Measurements from ENCODE around the gene RTP5. TPM values are rescaled to one million over a fixed set of nuclear protein-coding genes. Genes with fewer than 3 reads are reported as not detected.

Gene RTP5
- total and polyA plus RNA-seq, 2 of the 8 experiments (the other 6 are each of a cell fraction or from before 2014, with no cell fraction given): not detected

DNA sequence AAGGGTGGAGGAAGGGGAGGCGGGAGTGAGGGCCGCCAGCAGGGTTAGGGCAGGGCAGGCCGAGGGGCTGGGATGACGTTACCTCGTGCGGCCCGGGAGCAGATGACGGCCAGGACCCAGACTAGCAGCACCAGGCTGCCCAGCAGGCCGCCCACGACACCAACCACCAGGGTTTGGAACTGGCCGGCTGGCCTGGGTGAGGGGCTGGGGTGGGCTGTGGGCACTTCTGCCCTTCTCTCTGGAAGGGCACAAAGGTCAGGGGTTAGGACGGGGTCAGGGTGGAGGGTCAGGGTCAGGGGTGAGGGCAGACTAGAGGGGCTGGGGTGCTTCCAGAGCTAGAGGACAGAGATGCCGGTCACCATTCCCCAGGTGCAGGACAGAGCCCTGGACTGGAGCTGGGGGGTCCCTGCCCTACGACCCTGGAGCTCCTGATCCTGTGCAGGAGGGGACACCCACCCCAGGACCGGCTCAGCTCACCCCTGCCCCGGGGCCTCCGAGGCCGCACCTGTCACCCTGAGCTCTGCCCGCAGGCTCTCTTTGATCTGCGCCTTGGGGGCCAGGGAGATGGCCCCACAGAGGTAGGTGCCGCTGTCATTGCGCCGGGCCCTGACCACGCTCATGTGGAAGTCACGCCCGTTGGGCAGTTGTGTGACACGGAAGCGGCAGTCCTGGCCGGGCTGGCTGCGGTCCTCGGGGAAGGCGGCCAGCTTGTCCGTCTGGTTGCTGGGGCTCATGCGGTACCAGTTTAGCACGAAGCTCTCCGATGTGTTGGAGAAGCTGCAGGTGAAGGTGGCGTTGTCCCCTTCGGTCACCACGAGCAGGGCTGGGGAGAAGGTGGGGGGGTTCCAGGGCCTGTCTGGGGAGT, 17.2 kb upstream of the RTP5 start:
- Histone ChIP-seq H3K9ac (replicated peaks in 1 of 4; ENCODE audit: extremely low read depth in 1 of 4, low read depth in 3 of 4, low read length in 3 of 4) (no peak overlapping the region), H3K4me1 (replicated peaks in 1 of 4; ENCODE audit: control insufficient read depth in 3 of 4, insufficient read depth in 4 of 4, low read length in 3 of 4) (no peaks in the 10 kb centered on the region), H2BK20ac (ENCODE audit: low read length) (no peak overlapping the region), H3K27ac (ENCODE audit: low read depth, low read length) (no peak overlapping the region), H4K8ac (ENCODE audit: extremely low read depth, insufficient read depth, low read length) (peak overlapping the region; percentile 5; the same call in 1 of the 2 replicates), H4K91ac (replicated peaks; ENCODE audit: insufficient read length, low read length) (no peak overlapping the region), H3K56ac (replicated peaks; ENCODE audit: insufficient read length, low read depth, low read length) (no peak overlapping the region), H3K36me3 (ENCODE audit: control insufficient read depth in 2 of 4, insufficient read depth in 4 of 4, low read length in 3 of 4) (no peaks in the 10 kb centered on the region), H3K23ac (ENCODE audit: insufficient read length) (no peak overlapping the region), H3K79me1 (ENCODE audit: low read depth, low read length) (no peaks in the 10 kb centered on the region), H3K79me2 (ENCODE audit: control insufficient read depth in 1 of 2, insufficient read depth in 2 of 2, low read length in 2 of 2) (no peaks in the 10 kb centered on the region), H2BK120ac (replicated peaks; ENCODE audit: low read depth, low read length) (no peak overlapping the region), H2AK5ac (ENCODE audit: low read depth, low read length) (no peak overlapping the region), H2AFZ (ENCODE audit: low read length) (no peak overlapping the region), H2BK12ac (ENCODE audit: low read depth, low read length) (no peak overlapping the region), H2BK15ac (ENCODE audit: low read length) (no peak overlapping the region), H2BK5ac (ENCODE audit: low read depth, low read length) (no peak overlapping the region), H3K4me3 (ENCODE audit: extremely low read depth in 1 of 4, insufficient read depth in 2 of 4, low read depth in 3 of 4, low read length in 4 of 4) (no peak overlapping the region), H3K9me3 (ENCODE audit: insufficient read depth in 2 of 2, low read depth in 1 of 2, low read length in 1 of 2) (no peaks in the 10 kb centered on the region), H4K20me1 (replicated peaks in 1 of 2; ENCODE audit: control insufficient read depth in 1 of 2, insufficient read depth in 2 of 2, low read length in 2 of 2) (no peaks in the 10 kb centered on the region), H3K18ac (ENCODE audit: extremely low read depth, low read length) (no peak overlapping the region), H3K4me2 (ENCODE audit: insufficient read depth in 1 of 2, low read depth in 2 of 2, low read length in 2 of 2) (no peak overlapping the region), H4K5ac (ENCODE audit: insufficient read length, low read depth, low read length) (no peak overlapping the region), H3K14ac (ENCODE audit: insufficient read length) (no peak overlapping the region), H3K27me3 (replicated peaks in 1 of 4; ENCODE audit: control insufficient read depth in 3 of 4, extremely low read depth in 1 of 4, insufficient read depth in 3 of 4, low read length in 3 of 4) (no peaks in the 10 kb centered on the region), H3K4ac (replicated peaks; ENCODE audit: insufficient read length, low read depth, low read length) (no peak overlapping the region), H3K23me2 (ENCODE audit: low read depth, low read length) (no peaks in the 10 kb centered on the region)
- CTCF ChIA-PET (ENCODE audit: partially characterized antibody): interaction anchor here (1.0 to 1.6 kb wide), 3 partner anchors 16 to 128 kb away, joined by 3 to 4 read pairs (median 3); no protein-coding TSS in a partner anchor
- POLR2A ChIA-PET (ENCODE audit: partially characterized antibody): no interaction called here
- DNase-seq (ENCODE audit: low read depth in 1 of 2, low spot score in 2 of 2): peak in 1 of 2 experiments; percentile 42
- no peak for TF ChIP-seq RAD21 (IDR thresholded peaks at IDR 0.05 in 1 of 2, conservative IDR thresholded peaks at IDR 0.05 in 1 of 2; ENCODE audit: low read depth in 2 of 2, low read length in 2 of 2)
- 91% methylated on average over 19 of the region's 39 CpGs; no CpG with 5 or more reads in 1 of the 2 experiments for WGBS, 2 experiments (ENCODE audit: extremely low coverage in 1 of 2, insufficient coverage in 1 of 2, insufficient read length in 1 of 2, insufficient replicate concordance in 2 of 2, low coverage in 1 of 2, low lambda C conversion rate in 2 of 2, missing lambda C conversion rate in 1 of 2)
- no peak for FAIRE-seq
